ENCODE results near the gene PSMB10.

GRCh38 chr16:67963292-67963661, 26.6 kb upstream of the PSMB10 start:
- TF ChIP-seq CTCF (IDR thresholded peaks at IDR 0.05) (no peak), EP300 (IDR thresholded peaks at IDR 0.05) (no peak), POLR2A (IDR thresholded peaks at IDR 0.05) (no peak)
